GM12878 (cell line): ENCODE measurements around the gene NKAIN1. TPM values are rescaled to one million over a fixed set of nuclear protein-coding genes. Genes with fewer than 3 reads are reported as not detected.

ENCODE experiments used
- ATAC-seq: fragments of 200-7000 bp; cut with Tn5 transposase; 3 replicates; pipeline ENCODE4 v1.9.1; 2020; ENCODE audit warnings: mild to moderate bottlenecking, moderate library complexity
- BruUV-seq: library from RNA; stranded (reverse); fragments of 400-500 nt; replicated peaks from 2 replicates; lab custom pipeline; 2021; lab: Mats Ljungman, UMichigan
- CTCF ChIA-PET: fragments of 300-600 bp; sonication (Branson Sonifier 250); formaldehyde crosslinking; extraction: SDS; loops from one replicate; lab custom pipeline; 2021; ENCODE audit warnings: inconsistent platforms; lab: Yijun Ruan, JAX
- POLR2A ChIA-PET: fragments of 350-600 bp; formaldehyde crosslinking; extraction: SDS; loops from one replicate; lab custom pipeline; 2021; ENCODE audit warnings: inconsistent platforms; lab: Charles Lee
- RAD21 ChIA-PET: fragments of 300-600 bp; sonication (Branson Sonifier 250); formaldehyde crosslinking; loops from one replicate; lab custom pipeline; 2023; ENCODE audit warnings: antibody characterized with exemption; ENCODE audit not compliant: unreplicated experiment; lab: Charles Lee
- SMC1A ChIA-PET: fragments of 300-600 bp; sonication (Branson Sonifier 250); formaldehyde crosslinking; loops from one replicate; lab custom pipeline; 2023; ENCODE audit not compliant: unreplicated experiment, uncharacterized antibody; lab: Charles Lee
- DNase-seq: peaks from one replicate; pipeline ENCODE4 v3.0.0-alpha.2; 2011; ENCODE audit warnings: low read depth, low spot score
- FAIRE-seq: peaks from 3 replicates; lab custom pipeline; 2011; peaks lifted over from hg19 to GRCh38; lab: Jason Lieb, UNC
- H2AFZ ChIP-seq: 2 replicates; pipeline ENCODE4 v1.6.0; 2011; ENCODE audit warnings: low read depth, low read length, control low read depth; ENCODE audit not compliant: control insufficient read depth
- H3K27ac ChIP-seq: 2 replicates; pipeline ENCODE4 v1.5.1; 2011; ENCODE audit warnings: control low read depth; ENCODE audit not compliant: control insufficient read depth, insufficient read depth
- H3K27me3 ChIP-seq, 2 experiments: replicated peaks in 1 of 2; 2 replicates each; pipeline versions ENCODE4 v1.6.0 to v1.6.1; 2011; ENCODE audit warnings: low read length in 1 of 2; ENCODE audit not compliant: control insufficient read depth in 2 of 2, insufficient read depth in 2 of 2
- H3K36me3 ChIP-seq, 2 experiments: 2 replicates each; pipeline ENCODE4 v1.5.1; 2011; ENCODE audit warnings: low read length in 1 of 2; ENCODE audit not compliant: control insufficient read depth in 2 of 2, insufficient read depth in 2 of 2
- H3K4me1 ChIP-seq: 2 replicates; pipeline ENCODE4 v1.6.1; 2011; ENCODE audit warnings: mild to moderate bottlenecking, low read length, moderate library complexity, mixed read lengths; ENCODE audit not compliant: control insufficient read depth, insufficient read depth
- H3K4me2 ChIP-seq: 2 replicates; pipeline ENCODE4 v1.6.0; 2011; ENCODE audit warnings: control low read depth; ENCODE audit not compliant: control insufficient read depth, insufficient read depth
- H3K4me3 ChIP-seq: fragments of 200-600 bp; sonication (generic); 2 replicates; pipeline ENCODE4 v1.5.1; 2016
- H3K79me2 ChIP-seq: 2 replicates; pipeline ENCODE4 v1.6.0; 2011; ENCODE audit warnings: low read length; ENCODE audit not compliant: control insufficient read depth, insufficient read depth
- H3K9ac ChIP-seq: 2 replicates; pipeline ENCODE4 v1.8.0; 2011; ENCODE audit warnings: low read length, control low read depth, mixed read lengths; ENCODE audit not compliant: control insufficient read depth, insufficient read depth
- H3K9me3 ChIP-seq: replicated peaks from 3 replicates; pipeline ENCODE4 v1.5.1; 2011; ENCODE audit warnings: mild to moderate bottlenecking, low read length; ENCODE audit not compliant: control insufficient read depth, insufficient read depth
- H4K20me1 ChIP-seq: 2 replicates; pipeline ENCODE4 v1.6.0; 2011; ENCODE audit not compliant: control insufficient read depth, insufficient read depth
- BACH1 ChIP-seq: fragments of 450-650 bp; IDR thresholded peaks from 2 replicates; pipeline ENCODE4 v1.6.1; 2017; ENCODE audit warnings: mild to moderate bottlenecking, borderline replicate concordance
- CREB1 ChIP-seq: IDR thresholded peaks from 2 replicates; pipeline ENCODE4 v1.6.1; 2012; ENCODE audit warnings: low read depth, mild to moderate bottlenecking, inconsistent platforms
- HCFC1 ChIP-seq: fragments of 150-350 bp; IDR thresholded peaks from 2 replicates; pipeline ENCODE4 v1.6.1; 2014; ENCODE audit warnings: low read length
- IKZF1 ChIP-seq: fragments of 450-650 bp; conservative IDR thresholded peaks from 2 replicates; pipeline ENCODE4 v1.6.1; 2017; ENCODE audit warnings: antibody characterized with exemption, mild to moderate bottlenecking
- MYC ChIP-seq: IDR thresholded peaks from 2 replicates; pipeline ENCODE4 v1.6.1; 2011; ENCODE audit warnings: mild to moderate bottlenecking, low read length, moderate library complexity, inconsistent platforms; ENCODE audit not compliant: insufficient read depth, insufficient replicate concordance, insufficient read length, severe bottlenecking
- NR2C1 ChIP-seq: fragments of 450-650 bp; IDR thresholded peaks from 2 replicates; pipeline ENCODE4 v1.6.1; 2017; ENCODE audit warnings: antibody characterized with exemption, mild to moderate bottlenecking, moderate library complexity
- POLR2A ChIP-seq: IDR thresholded peaks from 2 replicates; pipeline ENCODE4 v1.6.1; 2011; ENCODE audit warnings: low read depth, mild to moderate bottlenecking, low read length
- POLR2AphosphoS2 ChIP-seq: IDR thresholded peaks from 2 replicates; pipeline ENCODE4 v1.6.1; 2011; ENCODE audit warnings: low read depth, mild to moderate bottlenecking, low read length, improper control_type of control experiment, moderate library complexity
- SIN3A ChIP-seq: IDR thresholded peaks from 2 replicates; pipeline ENCODE4 v1.6.1; 2012; ENCODE audit warnings: low read depth, low read length, improper control_type of control experiment
- SMARCA5 ChIP-seq: fragments of 450-650 bp; IDR thresholded peaks from 2 replicates; pipeline ENCODE4 v1.6.1; 2017; ENCODE audit warnings: mild to moderate bottlenecking
- SREBF1 ChIP-seq: IDR thresholded peaks from 2 replicates; pipeline ENCODE4 v1.6.1; 2012; ENCODE audit warnings: mild to moderate bottlenecking, low read length
- TAF1 ChIP-seq: IDR thresholded peaks from 2 replicates; pipeline ENCODE4 v1.6.1; 2011; ENCODE audit warnings: mild to moderate bottlenecking, low read depth, low read length, borderline replicate concordance
- USF1 ChIP-seq: IDR thresholded peaks from 2 replicates; pipeline ENCODE4 v1.6.1; 2011; ENCODE audit warnings: borderline replicate concordance, low read depth, mild to moderate bottlenecking, moderate library complexity, mixed read lengths, low read length; ENCODE audit not compliant: insufficient read depth; ENCODE audit errors: extremely low read length
- YY1 ChIP-seq: IDR thresholded peaks from 2 replicates; pipeline ENCODE4 v1.6.1; 2011; ENCODE audit warnings: low read depth, mild to moderate bottlenecking, low read length
- ZNF207 ChIP-seq: fragments of 450-650 bp; IDR thresholded peaks from 2 replicates; pipeline ENCODE4 v1.6.1; 2014; ENCODE audit warnings: antibody characterized with exemption, mild to moderate bottlenecking, borderline replicate concordance
- WGBS: methylation state at CpG from one replicate; pipeline ENCODE4 v1.1.6; 2016; ENCODE audit warnings: low lambda C conversion rate; ENCODE audit not compliant: insufficient replicate concordance, insufficient coverage; ENCODE audit errors: missing lambda C conversion rate; 5-methylcytosine and 5-hydroxymethylcytosine counted together
- in situ Hi-C: fragments of 300-500 bp; cut with MboI; formaldehyde crosslinking; loops from 9 replicates; pipeline ENCODE4 v1.14.3; 2018; ENCODE audit warnings: mixed read lengths
- intact Hi-C: fragments of 100-400 bp; cut with micrococcal nuclease; formaldehyde crosslinking; loops from one replicate; pipeline ENCODE4 v1.14.2; 2022; ENCODE audit not compliant: unreplicated experiment
- polyA plus RNA-seq, 11 experiments: library from polyadenylated mRNA; depleted of rRNA in 4 of 11; unstranded in 6 of 11; stranded (reverse) in 5 of 11; fragments of >200 nt; fragmentation: Nextera tagmentation in 4 of 11; fragmentation: Illumina TruSeq in 1 of 11; extraction: Ambion mirVana in 4 of 11; extraction: Trizol in 1 of 11; gene quantifications; 1 replicate in 1 of 11; 2 replicates in 10 of 11; pipeline versions ENCODE4 v1.2.1 to v1.2.3, GENCODE V29; 2011 to 2016; ENCODE audit warnings: inconsistent platforms in 2 of 11, missing spikeins in 2 of 11, low read depth in 1 of 11
- total RNA-seq, 4 experiments: library from RNA; depleted of rRNA in 3 of 4; stranded (reverse); fragments of >200 nt in 3 of 4; fragmentation: Illumina TruSeq in 1 of 4; extraction: Trizol in 1 of 4; gene quantifications; 2 replicates each; pipeline versions ENCODE4 v1.2.1 to v1.2.3, GENCODE V29; 2013 to 2021
- TF ChIP-seq, protein P1 (sequence below): fragments of 450-650 bp; formaldehyde crosslinking; IDR thresholded peaks from 2 replicates; pipeline ENCODE4 v1.4.0; 2022; ENCODE audit warnings: mild to moderate bottlenecking, moderate library complexity
- TF ChIP-seq, protein P2 (sequence below): IDR thresholded peaks from 2 replicates; pipeline ENCODE4 v1.6.1; 2011; ENCODE audit warnings: low read depth, mild to moderate bottlenecking, low read length, moderate library complexity, borderline replicate concordance; ENCODE audit errors: extremely low read depth
- TF ChIP-seq, protein P3 (sequence below): IDR thresholded peaks from 2 replicates; pipeline ENCODE4 v1.6.1; 2011; ENCODE audit warnings: borderline replicate concordance, low read depth, mild to moderate bottlenecking, moderate library complexity, low read length; ENCODE audit not compliant: insufficient read depth, poor library complexity, severe bottlenecking

NKAIN1 gene
- total and polyA plus RNA-seq, 10 of the 15 experiments (the other 5 are each of a cell fraction or from before 2014, with no cell fraction given), result not detected

- ChIA-PET CTCF (interaction anchor here (1.6 kb wide), 1 partner anchor 10 kb away, joined by 3 read pairs; no protein-coding TSS in a partner anchor), SMC1A (no interaction called here), POLR2A (no interaction called here), RAD21 (no interaction called here)
- Histone ChIP-seq H3K9ac (no peak overlapping the region), H3K4me2 (no peak overlapping the region), H3K27me3 (no peaks in the 10 kb centered on the region; a peak in 1 of 4 replicates), H3K27ac (no peak overlapping the region), H3K4me3 (no peak overlapping the region), H3K79me2 (no peaks in the 10 kb centered on the region), H3K9me3 (no peaks in the 10 kb centered on the region; the same call in 2 of the 3 replicates), H3K4me1 (no peaks in the 10 kb centered on the region), H3K36me3 (no peaks in the 10 kb centered on the region), H4K20me1 (no peaks in the 10 kb centered on the region), H2AFZ (no peak overlapping the region)
- no peak for ATAC-seq
- in situ Hi-C loops, result no loop called here
- intact Hi-C loops, result no loop called here
- no peak for FAIRE-seq
- 55% methylated on average over 9 of the region's 9 CpGs for WGBS
- no peak for DNase-seq
- no peak for TF ChIP-seq SMARCA5
- TF ChIP-seq IKZF1, result no peak
- TF ChIP-seq TAF1, result no peak
- TF ChIP-seq USF1, result no peak
- no peak for TF ChIP-seq CREB1
- TF ChIP-seq HCFC1, result no peak
- TF ChIP-seq, protein P1, sequence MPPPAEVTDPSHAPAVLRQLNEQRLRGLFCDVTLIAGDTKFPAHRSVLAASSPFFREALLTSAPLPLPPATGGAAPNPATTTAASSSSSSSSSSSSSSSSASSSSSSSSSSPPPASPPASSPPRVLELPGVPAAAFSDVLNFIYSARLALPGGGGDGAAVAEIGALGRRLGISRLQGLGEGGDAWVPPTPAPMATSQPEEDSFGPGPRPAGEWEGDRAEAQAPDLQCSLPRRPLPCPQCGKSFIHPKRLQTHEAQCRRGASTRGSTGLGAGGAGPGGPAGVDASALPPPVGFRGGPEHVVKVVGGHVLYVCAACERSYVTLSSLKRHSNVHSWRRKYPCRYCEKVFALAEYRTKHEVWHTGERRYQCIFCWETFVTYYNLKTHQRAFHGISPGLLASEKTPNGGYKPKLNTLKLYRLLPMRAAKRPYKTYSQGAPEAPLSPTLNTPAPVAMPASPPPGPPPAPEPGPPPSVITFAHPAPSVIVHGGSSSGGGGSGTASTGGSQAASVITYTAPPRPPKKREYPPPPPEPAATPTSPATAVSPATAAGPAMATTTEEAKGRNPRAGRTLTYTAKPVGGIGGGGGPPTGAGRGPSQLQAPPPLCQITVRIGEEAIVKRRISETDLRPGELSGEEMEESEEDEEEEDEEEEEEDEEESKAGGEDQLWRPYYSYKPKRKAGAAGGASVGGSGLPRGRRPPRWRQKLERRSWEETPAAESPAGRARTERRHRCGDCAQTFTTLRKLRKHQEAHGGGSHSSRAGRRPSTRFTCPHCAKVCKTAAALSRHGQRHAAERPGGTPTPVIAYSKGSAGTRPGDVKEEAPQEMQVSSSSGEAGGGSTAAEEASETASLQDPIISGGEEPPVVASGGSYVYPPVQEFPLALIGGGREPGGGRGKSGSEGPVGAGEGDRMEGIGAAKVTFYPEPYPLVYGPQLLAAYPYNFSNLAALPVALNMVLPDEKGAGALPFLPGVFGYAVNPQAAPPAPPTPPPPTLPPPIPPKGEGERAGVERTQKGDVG, result no peak
- no peak for TF ChIP-seq BACH1
- no peak for TF ChIP-seq NR2C1
- TF ChIP-seq SIN3A, result no peak
- no peak for TF ChIP-seq YY1
- TF ChIP-seq SREBF1, result no peak
- no peak for TF ChIP-seq POLR2AphosphoS2
- no peak for TF ChIP-seq MYC
- TF ChIP-seq, protein P2, sequence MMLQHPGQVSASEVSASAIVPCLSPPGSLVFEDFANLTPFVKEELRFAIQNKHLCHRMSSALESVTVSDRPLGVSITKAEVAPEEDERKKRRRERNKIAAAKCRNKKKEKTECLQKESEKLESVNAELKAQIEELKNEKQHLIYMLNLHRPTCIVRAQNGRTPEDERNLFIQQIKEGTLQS, result no peak
- TF ChIP-seq, protein P3, sequence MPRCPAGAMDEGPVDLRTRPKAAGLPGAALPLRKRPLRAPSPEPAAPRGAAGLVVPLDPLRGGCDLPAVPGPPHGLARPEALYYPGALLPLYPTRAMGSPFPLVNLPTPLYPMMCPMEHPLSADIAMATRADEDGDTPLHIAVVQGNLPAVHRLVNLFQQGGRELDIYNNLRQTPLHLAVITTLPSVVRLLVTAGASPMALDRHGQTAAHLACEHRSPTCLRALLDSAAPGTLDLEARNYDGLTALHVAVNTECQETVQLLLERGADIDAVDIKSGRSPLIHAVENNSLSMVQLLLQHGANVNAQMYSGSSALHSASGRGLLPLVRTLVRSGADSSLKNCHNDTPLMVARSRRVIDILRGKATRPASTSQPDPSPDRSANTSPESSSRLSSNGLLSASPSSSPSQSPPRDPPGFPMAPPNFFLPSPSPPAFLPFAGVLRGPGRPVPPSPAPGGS, result no peak
- TF ChIP-seq POLR2A, result no peak
- TF ChIP-seq ZNF207, result no peak
- no TSS peak for BruUV-seq
These were observed 31.2 kb downstream of the NKAIN1 start for GRCh38 chr1:31208361-31208945.
